NOMO-1 (cell line): ENCODE results near the gene HIVEP1.

Source experiments
- DNase-seq, 2 experiments: peaks; one replicate each; lab custom pipeline; 2025; ENCODE audit not compliant: unreplicated experiment in 2 of 2; lab: John Stamatoyannopoulos, UW

HIVEP1 gene

DNA sequence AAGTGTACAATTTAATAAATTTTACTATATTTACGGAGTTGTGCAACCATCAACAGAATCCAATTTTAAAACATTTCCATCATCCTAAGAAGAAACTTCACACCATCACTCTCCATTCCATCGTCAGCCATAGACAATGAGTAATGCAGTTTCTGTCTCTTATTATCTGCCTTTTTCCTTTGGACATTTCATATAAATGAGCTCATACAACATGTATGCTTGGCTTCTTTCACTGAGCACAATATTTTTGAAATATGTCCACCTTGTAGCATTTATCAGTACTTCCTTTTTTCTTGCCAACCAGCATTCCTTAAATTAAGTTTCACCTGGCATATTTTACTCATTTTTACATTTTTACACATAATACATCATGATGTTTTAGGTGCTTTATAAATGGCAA is 22.7 kb upstream of the HIVEP1 start:
- DNase-seq, result no peak

DNA sequence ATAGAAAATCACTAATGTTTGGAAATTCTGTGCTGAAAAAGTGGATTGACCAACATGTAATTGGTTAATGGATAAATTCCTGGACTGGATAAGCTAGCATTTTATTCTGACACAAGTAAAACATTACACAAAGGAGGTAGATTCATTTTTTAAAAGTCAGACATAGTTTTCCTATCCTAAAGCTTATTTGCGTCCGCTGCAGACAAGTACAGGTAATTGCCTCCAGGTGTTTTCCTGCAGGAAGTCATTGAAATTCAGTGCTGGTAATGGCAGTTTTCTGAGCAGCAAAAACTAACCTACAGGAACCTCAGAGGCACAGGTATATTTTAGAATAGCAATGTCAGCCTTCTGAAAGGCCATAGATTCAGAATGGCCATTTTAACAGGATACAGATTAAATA is 20.0 kb upstream of the HIVEP1 start:
- DNase-seq, result no peak

DNA sequence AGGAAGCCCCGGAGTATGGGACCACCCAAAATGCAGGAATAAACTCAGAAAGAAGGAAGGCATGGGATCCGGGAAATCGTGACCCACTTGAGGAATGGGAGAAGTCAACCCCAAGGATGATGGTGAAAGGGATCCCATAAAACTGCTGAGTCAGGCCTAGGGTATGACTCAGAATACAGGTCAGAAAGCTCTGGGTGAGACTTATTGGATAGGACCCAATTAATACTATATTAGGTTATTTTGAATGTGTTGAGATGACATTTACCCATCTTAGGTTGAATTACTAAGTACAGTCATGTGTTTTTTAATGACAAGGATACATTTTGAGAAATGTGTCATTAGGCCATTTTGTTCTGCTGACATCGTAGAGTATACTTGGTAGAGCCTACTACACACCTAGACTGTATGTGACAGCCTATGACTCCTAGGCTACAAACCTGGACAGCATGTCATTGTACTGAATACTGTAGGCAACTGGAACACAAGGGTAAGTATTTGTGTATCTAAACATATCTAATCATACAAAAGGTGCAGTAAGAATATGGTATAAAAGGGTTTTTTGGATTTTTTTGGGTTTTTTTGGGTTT is 17.1 kb upstream of the HIVEP1 start:
- no peak for DNase-seq

DNA sequence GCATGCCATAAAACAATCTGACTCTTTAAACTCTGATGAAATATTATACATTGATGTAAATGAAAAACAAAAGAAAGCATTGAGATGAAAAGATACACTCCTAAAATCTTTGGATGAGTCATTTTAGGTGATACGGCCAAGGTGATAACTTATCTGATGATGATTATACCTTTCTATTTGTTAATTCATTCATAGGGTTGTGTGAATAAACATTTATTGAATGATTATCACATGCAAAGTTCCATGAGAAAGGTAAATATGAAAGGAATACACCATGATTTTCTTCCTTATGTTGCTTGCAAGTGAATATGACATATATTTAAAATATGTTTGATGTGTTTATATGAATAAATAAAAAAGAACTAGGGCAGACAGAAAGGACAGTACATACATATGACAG is 15.4 kb upstream of the HIVEP1 start:
- no peak for DNase-seq

DNA sequence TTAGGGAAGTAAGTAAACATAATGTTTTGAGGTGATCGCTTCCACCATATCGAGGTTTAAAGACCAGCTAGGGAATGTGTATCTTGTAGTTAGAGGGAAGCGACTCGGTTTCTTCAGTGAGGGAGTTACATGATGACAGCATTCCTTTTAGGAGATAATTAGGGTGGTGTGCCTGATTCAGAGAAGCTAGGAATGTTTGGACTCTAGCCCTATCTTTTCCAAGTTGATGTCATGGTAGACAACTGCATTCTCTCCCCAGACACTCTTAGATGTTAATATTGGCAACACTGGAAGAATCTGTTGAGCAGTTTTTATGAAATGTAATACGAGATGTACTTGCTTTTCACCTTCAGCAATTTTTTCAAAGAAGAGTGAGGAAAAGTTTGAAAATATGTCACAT is 12.9 kb upstream of the HIVEP1 start:
- DNase-seq, result no peak

DNA sequence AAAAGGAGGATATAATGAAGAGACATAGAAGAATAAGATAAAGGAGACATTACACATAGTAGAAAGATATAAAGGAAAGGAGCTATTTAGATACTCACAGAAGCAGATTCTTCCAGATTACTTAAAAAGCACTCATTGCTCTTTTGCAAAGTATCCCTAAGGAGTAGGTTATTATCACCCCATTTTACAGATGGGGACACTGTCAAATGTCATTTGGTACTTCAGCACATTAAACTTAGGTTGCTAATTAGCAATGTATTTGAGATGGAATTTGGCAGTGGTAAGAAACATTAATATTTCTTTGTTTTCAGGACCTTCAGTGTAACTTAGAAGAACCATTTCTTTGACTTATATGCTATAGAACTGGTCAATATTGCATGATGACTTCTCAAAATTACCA is 11.9 kb upstream of the HIVEP1 start:
- no peak for DNase-seq

DNA sequence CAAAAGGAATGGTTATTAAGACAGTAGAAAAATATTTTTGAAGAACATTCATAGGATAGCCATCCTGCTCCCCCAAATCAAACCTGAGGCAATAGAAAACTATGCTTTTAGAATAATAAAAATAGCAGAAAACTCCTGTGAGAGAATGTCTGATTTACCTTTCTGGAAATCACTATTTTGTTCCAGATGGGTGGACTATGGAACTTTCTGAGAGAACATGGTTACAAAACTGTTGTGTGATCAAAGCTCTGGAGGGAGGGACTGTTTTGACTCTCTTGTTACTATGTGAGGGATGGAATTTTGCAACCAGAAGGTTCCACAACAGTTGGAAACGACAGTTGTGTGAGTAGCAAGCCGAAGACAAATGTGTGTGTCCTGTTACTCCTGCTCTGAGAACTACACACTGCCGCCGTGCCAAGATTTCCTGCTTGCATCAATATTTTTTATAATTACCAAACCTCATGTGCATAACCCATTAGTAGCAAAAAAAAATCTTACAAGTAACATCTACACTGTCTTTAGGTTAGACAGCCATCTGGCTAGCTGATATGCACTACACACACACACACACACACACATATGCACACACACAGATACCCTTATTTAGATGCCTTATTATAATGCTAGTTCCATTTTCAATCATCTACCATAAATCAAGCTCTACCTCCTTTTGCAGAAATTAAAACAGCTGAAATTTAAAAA is 11.0 kb upstream of the HIVEP1 start:
- no peak for DNase-seq

DNA sequence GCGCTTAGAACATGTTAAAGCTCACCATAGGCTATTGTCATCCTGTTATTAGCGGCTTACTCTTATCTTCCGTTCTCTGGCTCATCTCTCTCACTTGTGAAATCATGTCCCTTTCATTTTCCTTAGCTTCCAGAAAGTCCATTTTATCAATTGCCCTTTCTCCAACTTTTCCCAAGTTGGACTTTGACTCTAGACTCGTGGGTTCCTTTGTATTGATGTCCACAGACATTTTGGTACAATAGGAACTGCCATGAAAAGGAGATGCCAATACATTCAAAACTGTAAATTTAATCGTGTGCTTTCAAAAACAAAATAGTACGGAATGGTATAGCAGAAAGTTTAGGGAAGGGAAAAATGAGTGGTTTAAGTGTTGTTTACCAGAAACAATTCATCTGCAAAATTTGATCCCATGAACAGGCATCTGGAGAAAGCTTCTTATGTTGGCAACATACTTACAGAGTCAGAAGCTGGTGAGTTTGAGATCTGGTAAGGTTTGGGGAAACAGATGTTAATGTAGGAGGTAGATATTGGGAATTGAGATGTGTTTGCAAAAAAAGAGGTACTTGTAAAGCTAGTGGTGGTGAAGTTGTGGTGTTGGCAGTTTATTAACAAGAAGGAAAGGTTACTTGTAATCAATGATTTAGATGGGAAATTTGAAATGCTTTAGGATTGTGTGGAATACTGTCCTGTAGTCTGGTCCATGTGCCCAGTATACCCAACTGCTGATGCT is 10.2 kb upstream of the HIVEP1 start:
- DNase-seq, result no peak

DNA sequence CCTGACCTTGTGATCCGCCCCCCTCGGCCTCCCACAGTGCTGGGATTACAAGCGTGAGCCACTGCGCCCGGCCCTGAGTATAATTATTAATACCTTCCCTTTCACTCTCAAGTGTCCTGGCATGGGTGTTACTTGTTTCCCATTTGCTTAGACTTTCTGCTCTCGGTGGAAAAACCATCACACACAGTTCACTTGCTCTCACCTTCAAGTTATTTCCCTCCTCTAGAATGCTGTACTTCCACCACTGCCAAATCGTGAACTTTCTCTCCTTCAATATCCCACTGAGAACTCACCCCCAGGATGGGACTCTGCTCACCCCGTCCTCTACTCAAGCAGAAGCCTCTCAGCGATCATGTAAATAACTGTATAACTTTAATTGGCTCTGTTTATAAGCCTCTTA is 4.6 kb upstream of the HIVEP1 start:
- no peak for DNase-seq

DNA sequence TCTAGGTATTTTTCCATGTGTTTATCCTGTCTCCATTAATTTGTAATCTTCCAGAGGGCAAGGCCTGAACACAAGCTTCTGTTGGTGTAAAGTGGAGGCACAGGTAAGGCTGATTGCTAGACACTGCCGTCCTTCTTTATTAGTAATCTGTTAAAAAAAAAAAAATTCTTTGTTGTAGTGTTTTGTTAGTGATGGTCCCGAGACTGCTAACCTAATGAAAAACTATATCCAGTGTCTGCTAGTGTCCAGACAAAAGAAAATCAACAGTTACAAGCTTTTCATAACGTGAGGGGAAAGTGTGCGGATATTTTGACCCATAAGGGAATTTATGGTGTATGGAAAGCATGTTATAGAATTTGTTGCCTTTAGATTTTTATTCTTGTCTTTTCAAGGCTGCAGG is 4.2 kb upstream of the HIVEP1 start:
- no peak for DNase-seq

DNA sequence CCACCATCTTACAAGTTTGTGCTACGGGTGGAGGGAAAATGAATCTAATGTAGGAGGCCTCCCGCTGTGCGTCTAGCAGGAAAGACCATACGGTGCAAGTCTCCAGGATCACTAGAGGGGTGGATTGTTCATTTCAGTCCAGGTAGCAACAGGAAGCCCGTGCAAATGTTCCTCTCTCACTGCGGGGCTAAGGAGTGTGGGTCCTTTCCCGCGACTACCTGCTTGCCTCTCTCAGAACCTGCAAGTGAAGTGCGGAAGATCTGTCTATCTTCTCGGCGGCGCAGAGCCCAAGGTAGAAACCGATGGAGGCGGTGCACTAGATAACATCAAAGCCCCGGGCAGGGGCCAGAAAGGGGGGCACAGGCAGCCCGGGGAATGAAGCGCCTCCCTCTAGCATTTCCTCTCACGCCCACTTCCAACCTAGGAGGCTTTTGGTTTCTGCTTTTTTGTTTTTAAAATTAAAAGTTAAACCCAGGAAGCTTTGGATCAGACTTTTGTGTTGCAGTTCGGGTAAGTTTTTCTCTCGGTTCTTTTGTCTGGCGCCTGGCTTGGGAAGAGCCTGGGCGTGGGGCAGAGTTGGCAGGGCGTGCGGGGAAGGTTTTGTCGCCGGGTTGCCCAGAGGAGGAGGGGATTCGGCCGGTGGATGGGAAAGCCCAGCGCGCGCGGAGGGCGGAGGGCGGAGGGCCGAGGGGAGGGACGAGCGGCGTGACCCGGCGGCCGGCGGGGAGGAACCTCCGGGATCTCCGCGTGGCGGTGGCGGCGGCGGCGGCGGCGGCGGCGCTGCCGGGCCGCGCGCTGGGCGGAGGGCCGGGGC is 3.5 kb upstream of the HIVEP1 start:
- peak; percentile 82 to 85 for DNase-seq

DNA sequence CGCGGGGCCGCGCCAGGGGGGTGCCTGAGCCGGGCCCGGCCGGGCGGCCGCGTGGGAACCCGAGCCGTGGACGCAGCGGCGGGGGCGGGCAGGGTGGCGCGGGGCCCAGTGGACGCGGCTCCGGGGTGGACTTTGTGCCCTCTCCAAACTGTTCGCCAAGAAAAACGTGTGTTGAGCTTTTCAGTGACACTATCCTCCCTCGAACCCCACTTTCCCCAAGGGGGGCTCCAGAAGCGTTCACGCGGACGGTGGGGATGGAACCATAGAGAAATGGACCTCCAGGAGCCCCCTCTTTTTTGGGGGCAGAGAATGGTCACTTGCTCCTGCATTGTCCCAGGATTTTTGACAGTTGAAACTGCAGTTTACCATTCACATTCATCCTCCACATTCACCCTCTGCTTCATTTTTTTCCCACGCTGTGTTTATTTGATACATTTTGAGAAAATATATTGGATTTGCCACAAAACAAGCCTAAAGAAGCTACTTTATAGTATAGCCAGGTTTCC is 2.9 kb upstream of the HIVEP1 start:
- DNase-seq, result no peak

DNA sequence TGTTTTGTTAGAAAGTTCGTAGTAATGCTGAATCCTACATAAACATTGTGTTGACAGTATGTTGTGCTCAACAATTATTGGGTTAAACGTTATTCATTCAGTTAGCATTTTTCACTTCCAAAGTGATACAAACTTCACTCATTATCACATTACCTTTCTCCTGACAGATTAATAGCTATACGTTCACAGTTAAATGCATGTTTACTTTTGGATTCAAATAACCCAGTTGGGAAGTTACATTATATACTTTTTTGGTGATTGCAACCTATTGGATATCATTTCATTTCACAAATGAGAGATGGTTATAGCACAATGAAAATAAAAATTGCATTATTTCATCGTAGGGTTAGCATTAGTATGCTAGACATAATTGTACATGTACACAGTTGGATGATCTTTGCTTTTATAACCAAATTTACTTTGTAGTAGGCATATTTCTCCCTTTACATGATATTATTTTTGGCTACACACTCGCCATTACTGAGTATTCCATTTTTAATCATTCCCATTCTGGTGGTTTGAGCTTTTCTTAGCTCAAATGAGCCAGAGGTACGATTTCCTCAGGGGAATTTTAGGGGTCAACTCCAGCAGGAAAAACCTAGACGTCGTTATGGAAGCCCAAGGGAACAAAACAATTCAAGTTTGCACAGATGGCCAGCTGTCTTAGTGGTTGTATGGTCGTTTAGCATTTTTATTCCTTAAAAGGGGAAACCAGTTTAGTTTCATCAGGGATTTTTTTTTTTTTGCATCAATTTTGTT is 2.1 kb upstream of the HIVEP1 start:
- DNase-seq, result no peak

DNA sequence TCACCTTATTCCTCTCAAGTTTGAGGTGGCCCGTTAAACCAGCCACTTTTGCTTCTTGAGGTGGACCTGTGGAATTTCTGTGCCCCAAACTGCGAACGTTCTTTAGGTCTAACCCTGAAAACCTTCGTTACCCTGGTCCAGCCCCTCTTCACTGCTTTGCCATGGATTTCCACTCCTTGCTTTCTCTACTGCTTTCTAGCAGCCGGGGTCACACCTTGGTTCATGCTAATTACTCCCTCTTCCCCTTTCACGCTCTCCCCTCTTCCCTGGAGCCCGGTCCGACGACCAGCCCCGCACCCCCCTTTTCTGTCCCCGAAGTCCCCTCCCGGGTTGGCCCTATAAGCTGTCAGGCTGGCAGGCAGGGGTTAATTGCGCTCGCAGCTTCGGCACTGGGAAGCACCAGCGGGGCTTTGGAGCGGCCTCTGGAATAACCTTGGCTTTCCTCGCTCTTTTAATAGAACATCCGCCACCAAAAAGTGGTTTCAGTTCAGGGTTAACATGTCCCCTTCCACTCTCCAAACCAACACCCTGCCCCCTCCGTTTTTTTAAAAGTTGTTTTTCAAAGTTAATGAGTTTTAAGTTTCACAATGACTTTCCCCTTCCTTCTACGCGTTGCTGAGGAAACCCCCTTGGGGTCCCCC is 1.4 kb upstream of the HIVEP1 start:
- DNase-seq, result peak; percentile 33 to 98

DNA sequence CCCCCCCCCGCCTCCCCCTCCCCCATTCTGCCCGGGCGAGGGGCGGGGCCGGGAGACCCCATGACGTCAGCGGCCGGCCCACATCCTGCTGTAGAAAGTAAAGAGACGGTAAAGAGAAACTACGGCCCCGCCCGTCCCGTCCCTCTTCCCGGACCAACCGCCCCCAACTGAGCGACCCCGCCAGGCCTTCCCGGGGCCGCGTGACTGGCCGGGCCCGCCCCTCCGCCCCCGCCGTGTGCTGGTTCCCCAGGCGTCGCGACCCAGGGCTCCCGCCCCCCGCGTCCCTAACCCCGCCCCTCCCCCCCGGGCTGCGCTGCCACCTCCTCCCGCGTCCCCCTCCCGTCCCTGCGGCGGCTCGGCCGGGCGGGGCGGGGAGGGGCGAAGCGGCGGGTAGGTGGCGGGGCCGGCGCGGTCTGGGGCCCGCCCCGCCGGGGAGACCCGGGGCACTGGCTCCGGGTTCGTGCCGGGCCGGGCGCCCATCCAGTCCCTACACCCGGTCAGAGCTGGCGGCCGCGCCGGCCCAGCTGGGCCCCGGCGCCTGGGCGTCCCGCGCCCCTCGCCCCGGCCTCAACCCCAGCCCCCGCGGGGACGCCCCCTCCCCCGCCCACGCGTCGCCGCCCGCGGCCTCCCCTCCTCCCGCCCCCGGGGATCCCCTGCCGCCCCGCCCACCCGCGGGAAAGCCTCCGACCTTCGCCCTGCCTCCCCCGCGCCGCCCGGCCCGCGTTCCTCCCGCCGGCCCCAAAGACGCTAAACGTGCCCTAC is 655 bp upstream of the HIVEP1 start:
- peak; percentile 94 to 98 for DNase-seq

DNA sequence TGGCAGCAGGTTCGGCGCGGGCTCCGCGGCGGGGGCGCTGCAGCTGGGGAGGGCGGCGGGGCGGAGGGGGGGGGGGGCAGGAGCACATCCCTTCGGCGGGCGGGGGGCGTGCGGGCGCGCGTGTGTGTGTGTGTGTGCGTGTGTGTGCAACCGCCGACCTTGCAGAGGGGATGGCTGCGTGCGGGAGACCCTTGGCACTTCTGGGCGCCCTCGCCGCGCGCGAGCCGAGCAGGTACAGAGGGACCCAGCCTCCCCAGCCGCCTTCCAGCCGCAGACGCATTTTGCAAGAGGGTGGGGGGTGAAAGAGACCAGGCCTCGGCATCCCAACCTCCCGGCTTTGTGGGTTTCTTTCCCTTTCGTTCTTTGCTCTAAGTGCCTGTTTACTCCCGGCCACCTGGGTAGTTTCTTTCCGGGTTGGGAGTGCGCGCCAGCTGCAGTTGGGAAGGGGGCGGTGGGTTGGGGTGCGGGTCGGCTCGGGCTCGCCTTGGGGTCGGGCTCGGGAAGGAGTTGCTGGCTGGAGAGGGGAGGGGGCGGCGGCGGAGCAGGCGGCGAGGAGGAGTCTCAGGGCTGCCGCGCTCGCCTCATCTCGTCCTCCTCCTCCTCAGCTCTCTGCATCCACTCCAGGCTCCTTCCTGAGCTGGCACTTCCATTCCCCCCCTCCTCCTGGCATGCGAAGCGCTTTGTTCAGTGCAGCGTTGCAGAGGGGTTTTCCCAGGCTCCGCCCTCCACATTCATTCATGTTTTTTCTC is 620 bp downstream of the HIVEP1 start:
- DNase-seq, result peak; percentile 24 to 38

DNA sequence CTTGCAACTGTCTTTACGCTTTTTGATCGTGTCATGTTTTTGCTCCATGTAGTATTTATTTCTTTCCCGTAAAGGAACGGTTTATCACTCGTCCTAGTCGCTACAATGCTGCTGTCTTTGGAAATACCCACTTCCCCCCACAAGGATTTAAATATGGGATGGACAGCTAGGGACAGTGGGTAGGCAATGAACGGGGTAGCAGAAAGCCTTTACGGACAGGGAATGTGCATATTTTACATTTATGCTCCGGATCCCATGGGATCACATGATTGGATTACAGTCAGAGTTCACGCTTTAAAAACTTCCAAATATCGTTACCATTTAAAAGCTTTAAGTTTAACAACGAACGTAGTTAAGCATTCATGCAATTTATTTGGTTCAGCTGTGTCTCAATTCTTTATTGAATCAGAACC is 1.2 kb downstream of the HIVEP1 start:
- no peak for DNase-seq

DNA sequence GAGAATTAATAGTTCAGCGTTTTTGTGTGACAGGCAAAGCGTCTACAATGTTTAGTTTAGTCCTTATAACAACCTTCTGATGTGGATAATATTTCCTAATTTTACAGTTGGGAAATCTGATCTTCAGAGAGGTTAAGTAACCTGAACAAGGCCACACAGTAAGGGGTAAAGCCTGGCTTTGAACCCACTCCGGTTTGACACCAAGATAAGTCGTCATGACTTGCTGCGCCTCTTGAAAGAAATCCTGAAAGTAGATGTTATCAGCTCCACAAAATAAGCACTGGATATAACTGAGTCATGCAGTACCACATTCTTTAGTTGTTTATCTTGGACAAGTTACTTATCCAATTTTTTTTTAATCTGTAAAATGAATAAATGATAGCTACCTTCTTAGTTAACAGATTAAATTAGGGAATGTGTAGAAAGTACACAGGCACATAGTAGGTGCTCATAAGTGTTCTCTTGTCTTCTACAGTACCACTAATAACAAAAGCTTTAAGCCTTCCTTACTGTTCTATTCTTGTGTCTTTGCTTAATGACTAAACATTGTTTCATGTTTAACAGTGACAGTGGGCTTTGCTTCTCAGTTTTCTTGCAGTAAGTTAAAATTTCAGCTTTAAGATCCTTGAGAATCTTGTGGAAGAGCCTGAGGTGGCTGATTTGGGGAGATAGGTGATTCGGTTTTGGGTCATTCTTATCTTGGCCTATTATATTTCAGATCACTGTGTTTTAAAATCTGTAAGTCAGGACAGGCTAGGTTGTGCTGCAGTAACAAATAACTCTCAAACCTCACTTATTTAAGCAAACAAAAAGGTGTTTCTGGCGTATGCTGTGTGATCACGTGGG is 2.1 kb downstream of the HIVEP1 start:
- no peak for DNase-seq
